ENCODE measurements around the gene NUBPL. TPM values are rescaled to one million over a fixed set of nuclear protein-coding genes. Genes with fewer than 3 reads are reported as not detected.
"Not testable (repeated sequence)": the region's sequence is repeated elsewhere in the genome, so short reads cannot be mapped to it uniquely, and the experiment has no call there.

Gene NUBPL
- total RNA-seq, 2 experiments from 2014 or later: 4.8 to 6.4 TPM

GRCh38 chr14:31889297-31889696, 328.1 kb downstream of the NUBPL start:
- no peaks in the 10 kb centered on the region for H3K9me3 Mint-ChIP-seq
- H3K36me3 Mint-ChIP-seq (ENCODE audit: low read depth): no peaks in the 10 kb centered on the region
- H3K27me3 Mint-ChIP-seq: peaks cover 2% of the 10 kb centered on the region
- DNase-seq: no peak
- H3K4me1 Mint-ChIP-seq: no peaks in the 10 kb centered on the region
- ChIA-PET POLR2A (no interaction called here), CTCF (no interaction called here)
- no peak overlapping the region for H3K4me3 Mint-ChIP-seq
- no peak overlapping the region for H3K27ac Mint-ChIP-seq

GRCh38 chr14:31890202-31890601, 329.0 kb downstream of the NUBPL start:
- H3K36me3 Mint-ChIP-seq (ENCODE audit: low read depth); POLR2A ChIA-PET; DNase-seq; H3K27me3 Mint-ChIP-seq; H3K4me3 Mint-ChIP-seq; H3K9me3 Mint-ChIP-seq; H3K27ac Mint-ChIP-seq; H3K4me1 Mint-ChIP-seq: not testable (repeated sequence)
- CTCF ChIA-PET: interaction anchor here (0.7 kb wide), 1 partner anchor 336 kb away, joined by 3 read pairs; no protein-coding TSS in a partner anchor

- H3K9me3 Mint-ChIP-seq: no peaks in the 10 kb centered on the region
- H3K27me3 Mint-ChIP-seq: no peaks in the 10 kb centered on the region
- ChIA-PET CTCF (no interaction called here), POLR2A (no interaction called here)
- H3K4me1 Mint-ChIP-seq: no peaks in the 10 kb centered on the region
- no peak overlapping the region for H3K4me3 Mint-ChIP-seq
- DNase-seq: no peak
- H3K27ac Mint-ChIP-seq: no peak overlapping the region
- H3K36me3 Mint-ChIP-seq (ENCODE audit: low read depth): no peaks in the 10 kb centered on the region
These were observed 332.1 kb downstream of the NUBPL start for GRCh38 chr14:31893221-31893757.

- no peaks in the 10 kb centered on the region for H3K4me1 Mint-ChIP-seq
- POLR2A ChIA-PET: no interaction called here
These were observed 333.1 kb downstream of the NUBPL start for GRCh38 chr14:31894351-31894750.

GRCh38 chr14:31895206-31895605, 334.0 kb downstream of the NUBPL start:
- DNase-seq: no peak
- Mint-ChIP-seq H3K9me3 (no peaks in the 10 kb centered on the region), H3K4me3 (no peak overlapping the region), H3K27ac (no peak overlapping the region), H3K4me1 (no peaks in the 10 kb centered on the region), H3K36me3 (ENCODE audit: low read depth) (no peaks in the 10 kb centered on the region), H3K27me3 (no peaks in the 10 kb centered on the region)
- CTCF ChIA-PET: no interaction called here
- POLR2A ChIA-PET: no interaction called here

More at GRCh38 chr14:31894351-31894750, 333.1 kb downstream of the NUBPL start:
- Mint-ChIP-seq H3K27ac (no peak overlapping the region), H3K4me3 (no peak overlapping the region), H3K9me3 (no peaks in the 10 kb centered on the region), H3K27me3 (no peaks in the 10 kb centered on the region), H3K36me3 (ENCODE audit: low read depth) (no peaks in the 10 kb centered on the region)
- no peak for DNase-seq
- CTCF ChIA-PET: no interaction called here

DNA sequence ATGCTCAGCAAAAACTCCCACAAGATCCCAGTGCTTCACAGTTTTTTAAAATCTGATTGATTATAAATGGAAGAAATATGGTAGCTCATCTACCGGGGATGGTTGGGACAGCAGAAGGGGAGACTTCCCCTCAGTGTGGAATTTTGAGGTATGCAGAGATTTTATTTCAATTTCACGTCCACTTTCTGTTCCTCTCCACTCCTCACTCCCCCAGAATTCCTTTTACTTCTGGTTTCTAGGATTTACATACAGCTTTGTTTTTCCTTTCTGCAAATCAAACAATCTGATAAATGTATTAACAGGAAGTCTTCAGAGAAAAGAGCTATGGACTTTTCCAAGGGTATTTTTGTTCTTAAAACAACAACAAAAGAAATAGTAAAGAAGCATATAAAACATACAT, 334.4 kb downstream of the NUBPL start:
- POLR2A ChIA-PET: no interaction called here
- Mint-ChIP-seq H3K9me3 (no peaks in the 10 kb centered on the region), H3K36me3 (ENCODE audit: low read depth) (no peaks in the 10 kb centered on the region), H3K4me1 (no peaks in the 10 kb centered on the region), H3K27ac (no peak overlapping the region), H3K27me3 (no peaks in the 10 kb centered on the region), H3K4me3 (no peak overlapping the region)
- CTCF ChIA-PET: no interaction called here
- DNase-seq: no peak

DNA sequence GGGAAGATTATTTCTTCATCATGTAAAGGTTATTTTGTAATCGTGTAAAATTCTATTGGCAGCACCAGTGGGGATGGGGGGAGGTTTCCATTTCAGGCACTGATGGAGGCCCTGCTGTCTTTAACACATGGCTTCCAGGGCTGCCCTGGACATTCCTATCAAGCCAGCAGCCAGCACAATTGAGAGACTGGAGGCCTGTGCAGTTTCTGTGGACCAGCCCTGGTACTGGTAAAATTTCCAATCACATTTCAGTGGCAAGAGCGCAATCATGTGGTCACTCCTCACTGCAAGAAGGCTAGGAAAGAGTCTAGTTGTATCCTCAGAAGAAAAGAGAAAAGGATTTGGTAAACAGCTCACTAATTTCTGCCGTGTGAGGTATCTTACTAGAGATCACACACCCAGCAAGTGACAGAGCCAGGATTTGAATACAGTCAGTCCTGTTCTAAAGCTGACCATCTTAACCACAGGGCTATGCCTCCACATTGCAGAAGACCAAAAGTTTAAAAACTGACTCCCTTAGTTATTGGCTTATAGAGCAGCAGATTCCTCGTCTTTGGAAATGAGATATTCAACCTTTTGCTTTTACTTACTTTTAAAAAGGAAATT, 336.5 kb downstream of the NUBPL start:
- no peaks in the 10 kb centered on the region for H3K36me3 Mint-ChIP-seq (ENCODE audit: low read depth)
- no peak overlapping the region for H3K4me3 Mint-ChIP-seq
- ChIA-PET CTCF (no interaction called here), POLR2A (no interaction called here)
- no peaks in the 10 kb centered on the region for H3K9me3 Mint-ChIP-seq
- no peaks in the 10 kb centered on the region for H3K4me1 Mint-ChIP-seq
- DNase-seq: no peak
- H3K27ac Mint-ChIP-seq: no peak overlapping the region
- no peaks in the 10 kb centered on the region for H3K27me3 Mint-ChIP-seq

DNA sequence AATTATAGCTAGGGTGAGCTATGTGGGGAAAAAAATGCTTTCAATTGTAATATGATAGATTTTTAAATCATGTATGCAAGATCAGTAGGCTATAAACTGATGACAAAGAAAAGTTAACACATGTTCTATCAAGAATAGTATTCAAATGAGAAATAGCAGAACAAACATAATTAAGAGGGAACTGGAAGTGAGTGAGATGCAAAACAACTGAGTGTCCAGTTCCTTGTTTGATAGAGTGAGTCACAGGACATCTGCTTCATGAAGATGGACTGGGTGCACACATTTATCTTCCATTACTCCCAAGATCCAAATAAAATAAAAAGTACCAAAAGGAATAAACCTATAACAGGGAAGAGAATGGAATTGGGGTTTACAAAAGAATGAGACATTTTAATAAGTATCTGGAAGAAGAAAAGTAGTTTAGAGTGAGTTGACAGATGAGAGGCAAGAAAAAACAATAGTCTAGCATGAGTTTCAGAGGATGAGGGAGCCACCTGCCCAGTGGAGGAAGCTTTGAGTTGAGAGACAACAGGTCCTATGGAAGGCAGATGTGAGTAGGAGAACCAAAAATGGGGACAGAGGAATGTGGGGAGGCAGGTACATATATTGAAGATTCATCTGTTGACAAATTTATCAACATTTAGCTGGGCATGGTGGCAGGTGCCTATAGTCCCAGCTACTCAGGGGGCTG, 337.8 kb downstream of the NUBPL start:
- Mint-ChIP-seq H3K36me3 (ENCODE audit: low read depth) (no peaks in the 10 kb centered on the region), H3K27me3 (no peaks in the 10 kb centered on the region), H3K9me3 (no peaks in the 10 kb centered on the region), H3K4me1 (no peaks in the 10 kb centered on the region), H3K27ac (no peak overlapping the region), H3K4me3 (no peak overlapping the region)
- POLR2A ChIA-PET: no interaction called here
- CTCF ChIA-PET: no interaction called here
- no peak for DNase-seq

DNA sequence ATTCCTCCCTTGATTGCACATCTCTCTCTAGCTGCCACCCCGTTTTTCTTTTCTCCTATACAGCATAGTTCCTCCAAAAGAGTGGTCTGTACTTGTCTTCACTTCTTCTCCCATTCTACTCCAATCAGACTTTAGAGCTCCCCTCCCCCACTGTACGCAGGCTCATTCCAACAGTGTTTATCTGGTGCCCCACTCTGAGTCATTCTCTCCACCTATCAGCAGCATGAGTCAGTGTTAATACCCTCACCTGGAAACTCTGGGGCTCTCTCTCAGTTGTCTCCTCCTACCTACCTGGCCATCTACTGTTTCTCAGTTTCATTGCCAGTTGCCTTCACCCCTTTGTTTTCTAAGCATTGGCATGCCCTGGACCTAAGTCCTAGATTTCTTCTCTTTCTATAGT, 340.8 kb downstream of the NUBPL start:
- CTCF ChIA-PET: no interaction called here
- H3K36me3 Mint-ChIP-seq (ENCODE audit: low read depth): no peaks in the 10 kb centered on the region
- H3K4me1 Mint-ChIP-seq: no peaks in the 10 kb centered on the region
- POLR2A ChIA-PET: no interaction called here
- no peak for DNase-seq
- no peaks in the 10 kb centered on the region for H3K9me3 Mint-ChIP-seq
- H3K27ac Mint-ChIP-seq: no peak overlapping the region
- H3K27me3 Mint-ChIP-seq: peaks cover 5% of the 10 kb centered on the region
- H3K4me3 Mint-ChIP-seq: no peak overlapping the region

DNA sequence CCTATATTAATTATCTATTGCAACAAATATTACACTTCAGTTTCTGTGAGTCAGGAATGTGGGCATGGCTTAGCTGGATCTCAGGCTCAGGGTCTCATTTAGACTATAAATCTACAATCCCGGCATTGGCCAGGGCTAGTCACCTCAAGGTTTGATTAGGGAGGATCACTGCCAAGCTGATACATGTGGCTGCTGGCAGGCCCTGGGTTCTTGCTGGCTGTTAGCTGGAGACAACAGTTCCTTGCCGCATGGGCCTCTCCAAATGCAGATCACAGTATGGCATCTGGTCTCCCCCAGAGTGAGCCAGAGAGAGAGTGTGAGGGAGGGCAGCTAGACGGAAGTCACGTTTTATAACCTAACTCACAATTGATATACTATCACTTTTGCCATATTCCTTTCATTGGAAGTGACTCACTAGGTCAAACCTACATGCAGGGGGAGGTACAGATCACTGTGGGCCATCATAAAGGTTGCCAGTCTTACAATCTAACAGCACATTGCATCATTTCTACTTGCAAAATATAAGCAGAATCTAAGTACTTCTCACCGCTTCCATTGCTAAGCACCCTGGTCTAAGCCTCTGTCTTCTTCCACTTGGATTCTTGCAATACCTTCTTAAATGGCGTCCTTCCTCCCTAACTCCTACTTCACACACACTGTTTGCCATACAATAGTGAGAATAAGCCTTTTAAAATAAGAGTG, 341.9 kb downstream of the NUBPL start:
- Mint-ChIP-seq H3K4me1 (no peaks in the 10 kb centered on the region), H3K27ac (no peak overlapping the region), H3K36me3 (ENCODE audit: low read depth) (no peaks in the 10 kb centered on the region), H3K27me3 (peaks cover 8% of the 10 kb centered on the region), H3K4me3 (no peak overlapping the region), H3K9me3 (no peaks in the 10 kb centered on the region)
- CTCF ChIA-PET: interaction anchor here (0.6 kb wide), 1 partner anchor 143 kb away, joined by 3 read pairs; no protein-coding TSS in a partner anchor
- DNase-seq: no peak
- POLR2A ChIA-PET: no interaction called here

DNA sequence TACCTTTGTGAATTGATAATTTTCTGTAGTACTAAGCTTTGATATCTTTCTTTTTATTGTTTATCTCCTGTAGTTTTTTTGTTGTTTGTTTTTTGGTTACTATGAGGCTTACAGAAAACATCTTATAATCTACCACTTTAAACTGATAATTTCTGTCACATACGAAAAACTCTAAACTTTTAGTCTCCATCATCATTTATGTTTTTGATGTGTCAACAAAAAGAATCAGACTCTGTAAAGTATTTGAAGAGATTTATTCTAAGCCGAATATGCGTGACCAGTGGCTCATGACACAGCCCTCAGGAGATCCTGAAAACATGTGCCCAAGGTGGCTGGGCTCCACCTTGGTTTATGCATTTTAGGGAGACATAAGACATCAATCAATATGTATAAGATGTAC, 348.8 kb downstream of the NUBPL start:
- Mint-ChIP-seq H3K27ac (no peak overlapping the region), H3K4me1 (no peaks in the 10 kb centered on the region), H3K9me3 (peaks cover 10% of the 10 kb centered on the region), H3K27me3 (peaks cover 8% of the 10 kb centered on the region), H3K4me3 (no peak overlapping the region), H3K36me3 (ENCODE audit: low read depth) (no peaks in the 10 kb centered on the region)
- ChIA-PET CTCF (no interaction called here), POLR2A (no interaction called here)
- no peak for DNase-seq

Measured in activated CD4-positive, alpha-beta T cell treated with anti-CD3 and anti-CD28 coated beads, Interleukin-2, amount 10 ng/mL, durations not matched to agents 7 days and 5 days (primary cell).